Lower leg skin (tissue), 3 donors: Measurements from ENCODE around the gene INSIG2.

Experiments used
- POLR2A ChIP-seq, 2 donors: fragments of 450-650 bp; IDR thresholded peaks; one replicate each; pipeline ENCODE4 v1.6.1; 2016 to 2017; ENCODE audit warnings: antibody characterized with exemption in 2 of 2, mild to moderate bottlenecking in 1 of 2, moderate library complexity in 1 of 2
- TF ChIP-seq, protein P1 (sequence below), 3 donors: fragments of 450-650 bp; IDR thresholded peaks; one replicate each; pipeline ENCODE4 v1.5.1; 2016; ENCODE audit warnings: antibody characterized with exemption in 3 of 3, mild to moderate bottlenecking in 3 of 3, moderate library complexity in 2 of 3

- TF ChIP-seq, protein P1, sequence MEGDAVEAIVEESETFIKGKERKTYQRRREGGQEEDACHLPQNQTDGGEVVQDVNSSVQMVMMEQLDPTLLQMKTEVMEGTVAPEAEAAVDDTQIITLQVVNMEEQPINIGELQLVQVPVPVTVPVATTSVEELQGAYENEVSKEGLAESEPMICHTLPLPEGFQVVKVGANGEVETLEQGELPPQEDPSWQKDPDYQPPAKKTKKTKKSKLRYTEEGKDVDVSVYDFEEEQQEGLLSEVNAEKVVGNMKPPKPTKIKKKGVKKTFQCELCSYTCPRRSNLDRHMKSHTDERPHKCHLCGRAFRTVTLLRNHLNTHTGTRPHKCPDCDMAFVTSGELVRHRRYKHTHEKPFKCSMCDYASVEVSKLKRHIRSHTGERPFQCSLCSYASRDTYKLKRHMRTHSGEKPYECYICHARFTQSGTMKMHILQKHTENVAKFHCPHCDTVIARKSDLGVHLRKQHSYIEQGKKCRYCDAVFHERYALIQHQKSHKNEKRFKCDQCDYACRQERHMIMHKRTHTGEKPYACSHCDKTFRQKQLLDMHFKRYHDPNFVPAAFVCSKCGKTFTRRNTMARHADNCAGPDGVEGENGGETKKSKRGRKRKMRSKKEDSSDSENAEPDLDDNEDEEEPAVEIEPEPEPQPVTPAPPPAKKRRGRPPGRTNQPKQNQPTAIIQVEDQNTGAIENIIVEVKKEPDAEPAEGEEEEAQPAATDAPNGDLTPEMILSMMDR (IDR thresholded peaks at IDR 0.05) = no peak
- no peak for TF ChIP-seq POLR2A (IDR thresholded peaks at IDR 0.05)
These were observed 30.2 kb downstream of the INSIG2 start for GRCh38 chr2:118118479-118118878.
